Skin of body (tissue), 2 donors: ENCODE results near the gene LRMDA. TPM values are rescaled to one million over a fixed set of nuclear protein-coding genes. Genes with fewer than 3 reads are reported as not detected.
A peak's percentile ranks its signal among the peaks of the same experiment; 100 is the strongest.
"Not testable (repeated sequence)": the region's sequence is repeated elsewhere in the genome, so short reads cannot be mapped to it uniquely, and the experiment has no call there.

Source experiments
- DNase-seq: peaks from one replicate; lab custom pipeline; 2025; lab: John Stamatoyannopoulos, UW
- total RNA-seq: library from RNA; depleted of rRNA; stranded (reverse); fragments of >200 nt; gene quantifications from one replicate; pipeline ENCODE4 v1.2.3, GENCODE V29; 2014

LRMDA gene
- total RNA-seq, 1 donor from 2014 or later = 12.7 TPM

GRCh38 chr10:76523246-76523645, 1091.8 kb downstream of the LRMDA start:
- DNase-seq = no peak

DNA sequence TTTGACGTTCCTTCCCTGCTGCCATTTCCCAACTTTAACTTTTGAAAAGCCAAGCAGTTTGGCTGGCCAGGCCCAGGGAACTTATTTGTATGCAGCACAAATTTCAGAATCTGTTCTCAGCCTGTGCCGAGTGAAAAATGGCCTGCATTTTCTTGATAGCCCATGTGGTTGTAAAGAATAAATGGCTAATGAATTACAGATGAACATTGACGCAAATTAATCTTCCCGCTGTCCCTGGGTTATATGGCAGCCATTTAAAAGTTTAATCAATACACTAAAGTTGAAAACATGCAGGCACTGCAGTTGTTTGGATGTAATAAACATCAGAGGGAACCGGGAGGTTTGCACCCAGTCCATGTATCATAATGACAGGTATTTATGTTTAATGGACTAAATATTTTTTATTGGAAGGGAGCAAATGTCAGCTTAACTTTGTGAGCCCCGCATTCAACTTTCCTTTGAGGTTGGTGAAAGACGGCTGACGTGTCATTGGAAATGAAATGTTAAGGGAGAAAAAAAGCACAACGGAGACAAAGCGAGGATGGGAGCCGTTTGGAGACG, 1092.4 kb downstream of the LRMDA start:
- DNase-seq = no peak

- not testable (repeated sequence) for DNase-seq
Observed at GRCh38 chr10:76526833-76527232, 1095.4 kb downstream of the LRMDA start.

GRCh38 chr10:76540331-76540730, 1108.9 kb downstream of the LRMDA start:
- DNase-seq = no peak

DNA sequence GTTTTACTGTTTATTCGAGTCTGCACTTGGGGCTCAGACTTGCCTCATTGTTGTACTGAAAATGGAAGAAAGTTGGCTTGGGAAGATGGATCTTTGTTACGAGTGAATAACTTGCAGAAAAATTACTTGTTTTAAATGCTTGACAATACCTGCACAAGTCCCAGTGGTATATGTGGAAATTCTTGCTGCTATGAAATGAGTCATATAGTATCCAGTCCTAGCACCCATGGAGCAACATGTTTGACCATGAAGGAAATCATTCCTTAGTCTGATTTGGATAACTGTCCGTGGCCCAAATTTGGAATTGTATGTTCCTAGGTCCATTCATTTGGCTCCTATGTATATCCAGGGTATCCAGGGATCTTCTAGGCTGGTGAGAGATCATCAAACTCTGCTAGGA, 1109.4 kb downstream of the LRMDA start:
- no peak for DNase-seq

GRCh38 chr10:76541852-76542251, 1110.4 kb downstream of the LRMDA start:
- DNase-seq = no peak

DNA sequence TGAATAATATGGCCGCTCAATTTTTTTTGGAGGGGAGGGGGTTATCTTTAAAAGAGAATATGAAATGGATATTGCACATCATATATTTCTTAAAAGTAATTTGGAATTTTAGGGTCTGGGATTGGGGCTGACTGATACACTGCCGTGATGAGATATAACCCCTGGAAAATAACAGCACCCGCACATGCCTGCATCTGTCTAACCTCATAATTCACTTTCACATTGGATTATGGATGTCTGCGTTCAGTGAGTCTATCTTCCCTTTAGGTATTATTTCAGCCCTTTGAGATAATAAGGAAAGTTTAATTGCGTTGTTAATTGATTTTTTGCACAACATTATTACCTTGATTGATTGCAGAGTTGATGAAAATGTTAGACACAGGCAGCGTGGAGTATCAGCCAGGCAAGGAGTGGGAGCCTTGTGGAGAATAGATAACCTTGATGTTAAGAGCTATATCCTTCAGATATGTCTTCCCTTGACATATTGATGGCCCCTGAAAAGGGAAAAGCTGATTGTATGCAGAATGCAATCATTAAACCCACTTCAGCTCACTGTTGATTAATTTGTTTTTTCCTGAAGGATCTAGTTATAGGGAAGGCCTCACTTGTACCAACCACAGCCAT, 1111.0 kb downstream of the LRMDA start:
- DNase-seq = no peak

GRCh38 chr10:76543655-76544054, 1112.2 kb downstream of the LRMDA start:
- DNase-seq = no peak

GRCh38 chr10:76544789-76545188, 1113.4 kb downstream of the LRMDA start:
- DNase-seq = no peak

- DNase-seq = no peak
Observed at GRCh38 chr10:76546411-76546810, 1115.0 kb downstream of the LRMDA start.

GRCh38 chr10:76547352-76547972, 1116.0 kb downstream of the LRMDA start:
- peak; percentile 60 for DNase-seq

DNA sequence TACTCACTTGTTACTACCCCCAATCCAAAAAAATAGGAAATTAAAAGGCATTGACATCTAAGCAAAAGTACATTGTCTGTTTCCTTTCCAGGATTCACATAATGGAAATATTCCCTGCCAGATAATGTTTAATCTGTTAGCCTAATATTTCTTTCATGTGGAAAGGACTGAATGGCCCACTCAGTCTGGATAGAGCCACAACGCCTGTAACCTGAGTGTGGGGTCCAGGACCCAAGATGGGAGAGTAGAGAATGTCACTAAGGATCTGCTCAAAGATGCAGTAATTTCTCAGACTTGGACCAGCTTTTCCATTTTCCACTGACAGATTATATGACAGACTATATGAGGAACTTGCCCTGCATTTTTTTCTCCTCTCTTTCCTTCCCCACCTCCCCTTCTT, 1117.3 kb downstream of the LRMDA start:
- DNase-seq = peak; percentile 14

- DNase-seq = no peak
Observed at GRCh38 chr10:76549171-76549570, 1117.7 kb downstream of the LRMDA start.

DNA sequence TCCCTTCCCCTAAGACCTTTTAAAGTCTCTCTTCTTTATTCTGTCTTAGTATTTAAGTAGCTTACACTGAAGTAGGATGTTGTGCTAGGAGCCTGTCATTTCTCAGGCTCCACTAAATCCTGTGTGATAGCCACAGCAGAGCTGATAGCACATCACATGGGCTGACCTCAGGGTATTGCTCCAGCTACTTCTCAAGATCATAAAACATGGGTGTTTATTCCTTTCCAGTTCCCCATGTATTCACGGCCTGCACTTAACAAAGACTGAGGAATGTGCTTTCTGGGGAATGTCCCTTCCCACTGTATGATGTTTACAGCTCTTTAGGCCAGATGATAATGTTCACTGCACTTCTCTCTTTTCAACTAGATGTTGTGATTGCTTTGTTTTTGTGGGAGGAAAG, 1119.4 kb downstream of the LRMDA start:
- no peak for DNase-seq

DNA sequence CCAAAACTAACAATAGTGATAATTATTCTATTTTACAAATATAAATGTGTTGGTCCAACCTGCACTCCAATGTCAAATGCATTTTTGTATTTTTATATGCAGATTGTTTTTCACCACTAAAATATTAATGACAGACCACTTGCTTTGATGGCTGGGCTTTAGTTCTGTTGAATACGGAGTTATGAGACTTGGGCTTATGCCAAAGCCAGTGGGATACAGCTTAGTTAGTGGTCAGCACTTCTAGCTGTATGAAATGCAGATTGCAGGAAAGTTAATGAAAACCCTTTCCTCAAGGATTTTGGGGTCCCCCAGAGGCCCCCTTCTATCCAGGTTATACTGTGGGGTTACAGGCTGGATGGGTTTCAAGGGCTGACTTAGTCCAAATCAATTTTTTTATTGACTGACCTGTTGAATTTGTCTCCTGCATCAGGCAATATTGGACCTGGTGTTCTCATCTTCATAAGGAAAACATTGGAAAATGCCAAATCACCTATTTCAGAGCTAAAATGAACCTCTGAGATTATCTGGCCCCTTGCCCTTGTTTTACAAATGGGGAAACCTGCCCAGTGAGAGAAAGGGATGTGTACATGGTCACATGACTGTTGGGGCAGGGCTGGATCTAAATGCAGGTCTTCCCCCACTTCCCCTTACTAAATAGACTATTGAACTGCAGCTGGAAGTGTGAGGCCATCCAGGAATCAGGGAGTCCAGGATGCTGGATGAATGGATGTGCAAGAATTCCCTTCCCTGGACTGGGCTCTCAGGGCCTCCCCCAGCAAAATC, 1120.9 kb downstream of the LRMDA start:
- DNase-seq = no peak

- peak; percentile 54 for DNase-seq
Observed at GRCh38 chr10:76553263-76554032, 1122.0 kb downstream of the LRMDA start.

- DNase-seq = no peak
Observed at GRCh38 chr10:76554033-76554408, 1122.6 kb downstream of the LRMDA start.

DNA sequence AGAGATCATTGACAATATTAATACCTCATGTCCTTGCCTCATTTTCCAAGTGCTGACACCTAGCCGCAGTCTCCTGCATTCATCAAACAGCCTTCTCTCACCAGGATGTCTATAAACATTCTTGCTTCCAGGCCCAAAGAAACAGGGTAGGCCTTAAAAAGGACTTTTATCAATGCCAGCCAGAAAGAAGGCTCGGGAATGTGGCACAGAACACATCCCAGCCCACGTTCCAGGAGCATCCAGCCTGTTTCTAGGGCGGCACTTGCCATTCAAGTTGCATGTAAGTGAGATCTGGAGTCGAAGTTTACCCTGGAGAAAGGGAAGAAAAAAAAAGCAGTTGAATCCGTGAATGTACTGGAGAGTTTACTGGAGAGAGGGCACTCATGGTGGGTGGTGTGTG, 1123.1 kb downstream of the LRMDA start:
- DNase-seq = no peak

DNA sequence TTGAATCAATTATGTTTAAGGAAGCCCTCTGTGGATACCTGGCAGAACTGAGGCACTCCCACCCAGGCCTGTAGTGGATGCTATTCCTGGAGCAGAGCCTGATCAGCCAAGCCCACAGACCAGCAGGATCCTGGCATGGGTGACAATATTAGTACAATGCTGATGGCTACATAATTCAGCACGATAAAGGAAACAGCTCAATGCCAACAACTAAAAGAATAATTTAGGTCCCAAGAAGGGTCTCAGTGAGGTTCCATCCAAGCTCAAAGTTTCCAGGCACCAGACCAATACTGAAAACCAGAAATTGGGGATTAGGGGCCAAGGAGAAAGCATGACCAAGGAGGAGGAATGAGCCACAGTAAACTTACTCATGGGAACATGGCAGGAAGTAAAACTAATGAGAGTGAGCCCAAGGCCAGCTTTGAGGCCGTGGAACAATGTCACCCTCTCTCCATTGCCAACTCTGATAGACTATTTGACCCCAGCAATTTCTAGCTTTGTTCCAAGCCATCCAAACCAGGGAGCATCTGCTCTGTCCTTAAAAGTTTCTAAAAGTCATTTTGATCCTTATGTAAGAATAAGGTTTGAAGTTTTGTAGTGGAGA, 1123.7 kb downstream of the LRMDA start:
- no peak for DNase-seq

GRCh38 chr10:76557366-76557765, 1125.9 kb downstream of the LRMDA start:
- DNase-seq = no peak

DNA sequence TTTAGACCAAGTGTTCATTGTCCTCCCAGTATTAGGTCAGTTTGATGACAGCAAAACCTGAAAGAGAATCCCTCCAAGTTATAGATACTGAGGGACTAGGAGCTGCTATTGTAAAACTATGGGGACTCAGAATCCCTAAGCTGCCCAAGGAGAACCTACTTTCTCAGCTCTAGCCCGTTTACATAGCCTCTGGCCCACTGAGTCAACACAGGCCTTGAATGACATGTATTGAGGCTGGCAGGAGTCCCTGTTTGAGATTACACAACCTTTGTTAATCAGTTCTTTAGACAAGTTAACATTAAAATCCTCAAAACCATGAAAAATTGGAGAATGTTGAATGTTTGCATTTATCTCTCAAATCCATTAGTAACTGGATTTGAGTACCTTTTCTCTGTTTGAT, 1127.2 kb downstream of the LRMDA start:
- no peak for DNase-seq
